ENCODE results near the gene EGFL7.
A peak's percentile ranks its signal among the peaks of the same experiment; 100 is the strongest.

GRCh38 chr9:136671646-136672430, 9.1 kb downstream of the EGFL7 start:
- TF ChIP-seq, protein P1, sequence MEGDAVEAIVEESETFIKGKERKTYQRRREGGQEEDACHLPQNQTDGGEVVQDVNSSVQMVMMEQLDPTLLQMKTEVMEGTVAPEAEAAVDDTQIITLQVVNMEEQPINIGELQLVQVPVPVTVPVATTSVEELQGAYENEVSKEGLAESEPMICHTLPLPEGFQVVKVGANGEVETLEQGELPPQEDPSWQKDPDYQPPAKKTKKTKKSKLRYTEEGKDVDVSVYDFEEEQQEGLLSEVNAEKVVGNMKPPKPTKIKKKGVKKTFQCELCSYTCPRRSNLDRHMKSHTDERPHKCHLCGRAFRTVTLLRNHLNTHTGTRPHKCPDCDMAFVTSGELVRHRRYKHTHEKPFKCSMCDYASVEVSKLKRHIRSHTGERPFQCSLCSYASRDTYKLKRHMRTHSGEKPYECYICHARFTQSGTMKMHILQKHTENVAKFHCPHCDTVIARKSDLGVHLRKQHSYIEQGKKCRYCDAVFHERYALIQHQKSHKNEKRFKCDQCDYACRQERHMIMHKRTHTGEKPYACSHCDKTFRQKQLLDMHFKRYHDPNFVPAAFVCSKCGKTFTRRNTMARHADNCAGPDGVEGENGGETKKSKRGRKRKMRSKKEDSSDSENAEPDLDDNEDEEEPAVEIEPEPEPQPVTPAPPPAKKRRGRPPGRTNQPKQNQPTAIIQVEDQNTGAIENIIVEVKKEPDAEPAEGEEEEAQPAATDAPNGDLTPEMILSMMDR (IDR thresholded peaks at IDR 0.05) = peak; percentile 41 to 83 (median 66)
- TF ChIP-seq POLR2A (IDR thresholded peaks at IDR 0.05) = no peak
